GM12878 (cell line): Measurements from ENCODE around the gene RHBDF2. TPM values are rescaled to one million over a fixed set of nuclear protein-coding genes. Genes with fewer than 3 reads are reported as not detected.
"Not testable (repeated sequence)": the region's sequence is repeated elsewhere in the genome, so short reads cannot be mapped to it uniquely, and the experiment has no call there.

Source experiments
- ATAC-seq: fragments of 200-7000 bp; cut with Tn5 transposase; 3 replicates; pipeline ENCODE4 v1.9.1; 2020; ENCODE audit warnings: mild to moderate bottlenecking, moderate library complexity
- BruUV-seq: library from RNA; stranded (reverse); fragments of 400-500 nt; replicated peaks from 2 replicates; lab custom pipeline; 2021; lab: Mats Ljungman, UMichigan
- CTCF ChIA-PET: fragments of 300-600 bp; sonication (Branson Sonifier 250); formaldehyde crosslinking; extraction: SDS; loops from one replicate; lab custom pipeline; 2021; ENCODE audit warnings: inconsistent platforms; lab: Yijun Ruan, JAX
- POLR2A ChIA-PET: fragments of 350-600 bp; formaldehyde crosslinking; extraction: SDS; loops from one replicate; lab custom pipeline; 2021; ENCODE audit warnings: inconsistent platforms; lab: Charles Lee
- RAD21 ChIA-PET: fragments of 300-600 bp; sonication (Branson Sonifier 250); formaldehyde crosslinking; loops from one replicate; lab custom pipeline; 2023; ENCODE audit warnings: antibody characterized with exemption; ENCODE audit not compliant: unreplicated experiment; lab: Charles Lee
- SMC1A ChIA-PET: fragments of 300-600 bp; sonication (Branson Sonifier 250); formaldehyde crosslinking; loops from one replicate; lab custom pipeline; 2023; ENCODE audit not compliant: unreplicated experiment, uncharacterized antibody; lab: Charles Lee
- DNase-seq: peaks from one replicate; pipeline ENCODE4 v3.0.0-alpha.2; 2011; ENCODE audit warnings: low read depth, low spot score
- FAIRE-seq: peaks from 3 replicates; lab custom pipeline; 2011; peaks lifted over from hg19 to GRCh38; lab: Jason Lieb, UNC
- H2AFZ ChIP-seq: 2 replicates; pipeline ENCODE4 v1.6.0; 2011; ENCODE audit warnings: low read depth, low read length, control low read depth; ENCODE audit not compliant: control insufficient read depth
- H3K27ac ChIP-seq: 2 replicates; pipeline ENCODE4 v1.5.1; 2011; ENCODE audit warnings: control low read depth; ENCODE audit not compliant: control insufficient read depth, insufficient read depth
- H3K27me3 ChIP-seq, 2 experiments: replicated peaks in 1 of 2; 2 replicates each; pipeline versions ENCODE4 v1.6.0 to v1.6.1; 2011; ENCODE audit warnings: low read length in 1 of 2; ENCODE audit not compliant: control insufficient read depth in 2 of 2, insufficient read depth in 2 of 2
- H3K36me3 ChIP-seq, 2 experiments: 2 replicates each; pipeline ENCODE4 v1.5.1; 2011; ENCODE audit warnings: low read length in 1 of 2; ENCODE audit not compliant: control insufficient read depth in 2 of 2, insufficient read depth in 2 of 2
- H3K4me1 ChIP-seq: 2 replicates; pipeline ENCODE4 v1.6.1; 2011; ENCODE audit warnings: mild to moderate bottlenecking, low read length, moderate library complexity, mixed read lengths; ENCODE audit not compliant: control insufficient read depth, insufficient read depth
- H3K4me2 ChIP-seq: 2 replicates; pipeline ENCODE4 v1.6.0; 2011; ENCODE audit warnings: control low read depth; ENCODE audit not compliant: control insufficient read depth, insufficient read depth
- H3K4me3 ChIP-seq: fragments of 200-600 bp; sonication (generic); 2 replicates; pipeline ENCODE4 v1.5.1; 2016
- H3K79me2 ChIP-seq: 2 replicates; pipeline ENCODE4 v1.6.0; 2011; ENCODE audit warnings: low read length; ENCODE audit not compliant: control insufficient read depth, insufficient read depth
- H3K9ac ChIP-seq: 2 replicates; pipeline ENCODE4 v1.8.0; 2011; ENCODE audit warnings: low read length, control low read depth, mixed read lengths; ENCODE audit not compliant: control insufficient read depth, insufficient read depth
- H3K9me3 ChIP-seq: replicated peaks from 3 replicates; pipeline ENCODE4 v1.5.1; 2011; ENCODE audit warnings: mild to moderate bottlenecking, low read length; ENCODE audit not compliant: control insufficient read depth, insufficient read depth
- H4K20me1 ChIP-seq: 2 replicates; pipeline ENCODE4 v1.6.0; 2011; ENCODE audit not compliant: control insufficient read depth, insufficient read depth
- HDGF ChIP-seq: fragments of 450-650 bp; IDR thresholded peaks from 2 replicates; pipeline ENCODE4 v1.6.1; 2016; ENCODE audit warnings: antibody characterized with exemption
- KDM1A ChIP-seq: fragments of 200-600 bp; sonication (generic); IDR thresholded peaks from 2 replicates; pipeline ENCODE4 v1.6.1; 2016; ENCODE audit warnings: borderline replicate concordance
- LARP7 ChIP-seq: fragments of 450-650 bp; IDR thresholded peaks from 2 replicates; pipeline ENCODE4 v1.6.1; 2017; ENCODE audit warnings: mild to moderate bottlenecking
- MYB ChIP-seq: fragments of 150-350 bp; IDR thresholded peaks from 2 replicates; pipeline ENCODE4 v1.6.1; 2014; ENCODE audit warnings: mild to moderate bottlenecking, low read depth, low read length, borderline replicate concordance
- PAX5 ChIP-seq: IDR thresholded peaks from 2 replicates; pipeline ENCODE4 v1.6.1; 2011; ENCODE audit warnings: low read depth, low read length, borderline replicate concordance
- RAD21 ChIP-seq: IDR thresholded peaks from 2 replicates; pipeline ENCODE4 v1.6.1; 2011; ENCODE audit warnings: mild to moderate bottlenecking, low read depth, low read length, moderate library complexity; ENCODE audit not compliant: insufficient read depth
- RBBP5 ChIP-seq: fragments of 200-600 bp; sonication (generic); conservative IDR thresholded peaks from 2 replicates; pipeline ENCODE4 v1.6.1; 2016
- SMC3 ChIP-seq: IDR thresholded peaks from 2 replicates; pipeline ENCODE4 v1.6.1; 2011; ENCODE audit warnings: low read length, improper control_type of control experiment, borderline replicate concordance
- TCF12 ChIP-seq: IDR thresholded peaks from 2 replicates; pipeline ENCODE4 v1.6.1; 2011; ENCODE audit warnings: low read depth, mild to moderate bottlenecking, low read length
- YY1 ChIP-seq: IDR thresholded peaks from 2 replicates; pipeline ENCODE4 v1.6.1; 2011; ENCODE audit warnings: low read depth, mild to moderate bottlenecking, low read length
- ZNF207 ChIP-seq: fragments of 450-650 bp; IDR thresholded peaks from 2 replicates; pipeline ENCODE4 v1.6.1; 2014; ENCODE audit warnings: antibody characterized with exemption, mild to moderate bottlenecking, borderline replicate concordance
- WGBS: methylation state at CpG from one replicate; pipeline ENCODE4 v1.1.6; 2016; ENCODE audit warnings: low lambda C conversion rate; ENCODE audit not compliant: insufficient replicate concordance, insufficient coverage; ENCODE audit errors: missing lambda C conversion rate; 5-methylcytosine and 5-hydroxymethylcytosine counted together
- in situ Hi-C: fragments of 300-500 bp; cut with MboI; formaldehyde crosslinking; loops from 9 replicates; pipeline ENCODE4 v1.14.3; 2018; ENCODE audit warnings: mixed read lengths
- intact Hi-C: fragments of 100-400 bp; cut with micrococcal nuclease; formaldehyde crosslinking; loops from one replicate; pipeline ENCODE4 v1.14.2; 2022; ENCODE audit not compliant: unreplicated experiment
- polyA plus RNA-seq, 11 experiments: library from polyadenylated mRNA; depleted of rRNA in 4 of 11; unstranded in 6 of 11; stranded (reverse) in 5 of 11; fragments of >200 nt; fragmentation: Nextera tagmentation in 4 of 11; fragmentation: Illumina TruSeq in 1 of 11; extraction: Ambion mirVana in 4 of 11; extraction: Trizol in 1 of 11; gene quantifications; 1 replicate in 1 of 11; 2 replicates in 10 of 11; pipeline versions ENCODE4 v1.2.1 to v1.2.3, GENCODE V29; 2011 to 2016; ENCODE audit warnings: inconsistent platforms in 2 of 11, missing spikeins in 2 of 11, low read depth in 1 of 11
- total RNA-seq, 4 experiments: library from RNA; depleted of rRNA in 3 of 4; stranded (reverse); fragments of >200 nt in 3 of 4; fragmentation: Illumina TruSeq in 1 of 4; extraction: Trizol in 1 of 4; gene quantifications; 2 replicates each; pipeline versions ENCODE4 v1.2.1 to v1.2.3, GENCODE V29; 2013 to 2021
- TF ChIP-seq, protein P1 (sequence below): fragments of 150-350 bp; IDR thresholded peaks from 2 replicates; pipeline ENCODE4 v1.6.1; 2014; ENCODE audit warnings: mild to moderate bottlenecking, low read depth, low read length

Gene RHBDF2
- total and polyA plus RNA-seq, 10 of the 15 experiments (the other 5 are each of a cell fraction or from before 2014, with no cell fraction given) = 0.97 to 43.0 (median 18.7) TPM

DNA sequence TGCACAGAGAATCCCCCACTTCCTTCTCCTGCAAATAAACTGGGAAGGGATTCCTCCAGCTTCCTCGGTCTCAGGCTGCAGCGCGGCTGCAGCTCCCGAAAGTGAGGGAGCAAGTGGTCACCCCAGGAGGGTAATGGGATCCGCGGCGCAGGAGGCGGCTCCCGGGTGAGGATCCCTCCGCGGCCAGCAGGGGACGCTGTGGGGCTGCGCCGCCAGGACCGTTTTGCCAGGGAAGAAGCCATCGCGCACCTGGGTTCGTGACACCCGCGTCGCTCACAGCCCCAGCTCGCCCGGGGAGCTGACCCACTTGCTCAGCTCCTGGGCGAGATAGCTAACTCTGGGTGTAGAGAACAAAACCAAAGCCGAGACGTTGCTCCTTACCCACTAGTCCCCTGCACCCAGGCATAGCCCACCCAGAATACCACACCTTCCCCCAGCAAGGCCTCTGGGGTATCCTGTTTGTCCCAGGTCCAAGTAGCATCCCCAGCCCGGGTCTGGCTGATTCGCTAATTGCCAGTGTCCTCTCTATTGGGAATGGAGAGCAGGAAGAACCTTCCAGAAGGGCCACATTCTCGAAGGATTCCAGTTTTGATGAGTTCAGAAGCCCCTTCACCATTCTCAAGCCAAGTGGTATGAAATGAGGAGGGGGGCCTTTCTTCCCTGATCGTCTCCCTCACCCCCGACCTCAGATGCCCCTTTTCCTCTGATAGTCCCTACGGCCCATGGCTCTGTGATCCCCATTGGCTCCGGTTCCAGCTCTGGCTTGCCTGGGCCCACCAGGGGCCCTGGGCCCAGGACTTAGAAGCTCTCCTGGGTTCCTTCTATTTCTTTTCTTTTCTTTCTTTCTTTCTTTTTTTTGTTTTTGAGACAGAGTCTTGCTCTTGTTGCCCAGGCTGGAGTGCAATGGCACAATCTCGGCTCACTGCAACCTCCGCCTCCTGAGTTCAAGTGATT is 22.1 kb upstream of the RHBDF2 start (continued):
- 0 out of 2 replicates have a peak, but pooled peaks have one; percentile 29 for TF ChIP-seq LARP7
- 0 out of 2 replicates have a peak, but pooled peaks have one; percentile 38 for TF ChIP-seq ZNF207
- no peak for TF ChIP-seq RBBP5
- TF ChIP-seq YY1 = peak; percentile 83
- TF ChIP-seq PAX5 = 0 out of 2 replicates have a peak, but pooled peaks have one; percentile 14
- TF ChIP-seq RAD21 = peak; percentile 89
- TF ChIP-seq TCF12 = peak; percentile 81; the same call in 1 of the 2 replicates
- peak; percentile 95 for TF ChIP-seq SMC3
- TF ChIP-seq KDM1A = no peak
- TF ChIP-seq, protein P1, sequence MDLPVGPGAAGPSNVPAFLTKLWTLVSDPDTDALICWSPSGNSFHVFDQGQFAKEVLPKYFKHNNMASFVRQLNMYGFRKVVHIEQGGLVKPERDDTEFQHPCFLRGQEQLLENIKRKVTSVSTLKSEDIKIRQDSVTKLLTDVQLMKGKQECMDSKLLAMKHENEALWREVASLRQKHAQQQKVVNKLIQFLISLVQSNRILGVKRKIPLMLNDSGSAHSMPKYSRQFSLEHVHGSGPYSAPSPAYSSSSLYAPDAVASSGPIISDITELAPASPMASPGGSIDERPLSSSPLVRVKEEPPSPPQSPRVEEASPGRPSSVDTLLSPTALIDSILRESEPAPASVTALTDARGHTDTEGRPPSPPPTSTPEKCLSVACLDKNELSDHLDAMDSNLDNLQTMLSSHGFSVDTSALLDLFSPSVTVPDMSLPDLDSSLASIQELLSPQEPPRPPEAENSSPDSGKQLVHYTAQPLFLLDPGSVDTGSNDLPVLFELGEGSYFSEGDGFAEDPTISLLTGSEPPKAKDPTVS = 0 out of 2 replicates have a peak, but pooled peaks have one; percentile 50
- no peak for TF ChIP-seq HDGF
- TF ChIP-seq MYB = no peak
- TF ChIP-seq, all 136 proteins: peak for 20

DNA sequence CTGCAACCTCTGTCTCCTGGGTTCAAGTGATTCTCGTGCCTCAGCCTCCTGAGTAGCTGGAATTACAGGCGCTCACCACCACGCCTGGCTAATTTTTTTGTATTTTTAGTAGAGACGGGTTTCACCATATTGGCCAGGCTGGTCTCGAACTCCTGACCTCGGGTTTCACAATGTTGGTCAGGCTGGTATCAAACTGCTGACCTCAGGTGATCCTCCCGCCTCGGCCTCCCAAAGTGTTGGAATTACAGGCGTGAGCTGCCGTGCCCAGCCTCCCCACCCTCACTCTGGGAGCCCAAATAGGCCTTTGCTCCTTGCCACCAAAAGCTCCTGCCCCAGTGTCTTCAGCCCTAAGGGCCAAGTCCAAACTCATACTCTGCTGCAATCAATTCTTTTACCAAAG is 20.5 kb upstream of the RHBDF2 start:
- ChIA-PET RAD21 (interaction anchor here (1.6 to 2.5 kb wide), 2 partner anchors 102 kb away, joined by 4 to 23 read pairs; no protein-coding TSS in a partner anchor), CTCF (interaction anchor here (0.6 to 5.9 kb wide), 11 partner anchors 14 to 192 kb away, joined by 3 to 81 read pairs (median 12); no protein-coding TSS in a partner anchor), SMC1A (interaction anchor here (1.0 to 4.3 kb wide), 3 partner anchors 35 to 160 kb away, joined by 4 to 18 read pairs (median 5); no protein-coding TSS in a partner anchor)
- H3K27me3 ChIP-seq, DNase-seq, H3K9ac ChIP-seq, FAIRE-seq, H3K9me3 ChIP-seq, H3K79me2 ChIP-seq, POLR2A ChIA-PET, H4K20me1 ChIP-seq, ATAC-seq, H3K4me2 ChIP-seq, BruUV-seq, H3K4me3 ChIP-seq, H3K36me3 ChIP-seq, H3K4me1 ChIP-seq, H2AFZ ChIP-seq, H3K27ac ChIP-seq: not testable (repeated sequence)
- in situ Hi-C loops = loop anchor here (5.0 kb wide), 2 partner anchors 101 to 161 kb away; no protein-coding TSS in a partner anchor
- intact Hi-C loops = loop anchor here (2.0 kb wide), 1 partner anchor 159 kb away; no protein-coding TSS in a partner anchor
- WGBS = 36% methylated on average over 10 of the region's 10 CpGs
